HepG2 (cell line): Measurements from ENCODE around the gene ZNFX1. TPM values are rescaled to one million over a fixed set of nuclear protein-coding genes. Genes with fewer than 3 reads are reported as not detected.

Experiments
- ARHGAP35 ChIP-seq: sonication (generic); formaldehyde crosslinking; IDR thresholded peaks from 2 replicates; pipeline ENCODE4 v1.9.0; 2022; ENCODE audit warnings: mild to moderate bottlenecking, inconsistent platforms, moderate library complexity, missing genetic modification reagents, borderline replicate concordance
- ATRX ChIP-seq: sonication (generic); formaldehyde crosslinking; IDR thresholded peaks from 2 replicates; pipeline ENCODE4 v1.4.0; 2020; ENCODE audit warnings: missing genetic modification reagents, borderline replicate concordance
- BRCA1 ChIP-seq: sonication (generic); formaldehyde crosslinking; IDR thresholded peaks from 2 replicates; pipeline ENCODE4 v1.4.0; 2020; ENCODE audit warnings: missing genetic modification reagents
- CC2D1A ChIP-seq: sonication (generic); formaldehyde crosslinking; IDR thresholded peaks from 2 replicates; pipeline ENCODE4 v1.8.1; 2023; ENCODE audit warnings: mild to moderate bottlenecking, missing genetic modification reagents
- CHCHD3 ChIP-seq: sonication (generic); formaldehyde crosslinking; IDR thresholded peaks from 2 replicates; pipeline ENCODE4 v1.8.0; 2022; ENCODE audit warnings: mild to moderate bottlenecking, missing genetic modification reagents, moderate library complexity
- CHD2 ChIP-seq: IDR thresholded peaks from 2 replicates; pipeline ENCODE4 v1.6.1; 2011; ENCODE audit warnings: low read depth, low read length, improper control_type of control experiment
- DZIP1 ChIP-seq: sonication (generic); formaldehyde crosslinking; IDR thresholded peaks from 2 replicates; pipeline ENCODE4 v1.5.0; 2020; ENCODE audit warnings: mild to moderate bottlenecking, missing genetic modification reagents
- GATAD1 ChIP-seq: IDR thresholded peaks from 2 replicates; pipeline ENCODE4 v1.6.1; 2016; ENCODE audit warnings: missing genetic modification reagents, missing compliant biosample characterization
- HOXA3 ChIP-seq: sonication (generic); formaldehyde crosslinking; IDR thresholded peaks from 2 replicates; pipeline ENCODE4 v1.5.0; 2020; ENCODE audit warnings: missing genetic modification reagents
- MEF2D ChIP-seq: sonication (generic); formaldehyde crosslinking; IDR thresholded peaks from 2 replicates; pipeline ENCODE4 v1.5.1; 2020; ENCODE audit warnings: mild to moderate bottlenecking, missing genetic modification reagents
- MYPOP ChIP-seq: sonication (generic); formaldehyde crosslinking; IDR thresholded peaks from 2 replicates; pipeline ENCODE4 v1.8.1; 2023; ENCODE audit warnings: mild to moderate bottlenecking, moderate library complexity, missing genetic modification reagents
- NONO ChIP-seq, 2 experiments: fragments of 450-650 bp in 1 of 2; sonication (generic) in 1 of 2; formaldehyde crosslinking in 1 of 2; IDR thresholded peaks in 1 of 2; conservative IDR thresholded peaks in 1 of 2; 2 replicates each; pipeline versions ENCODE4 v1.6.1 to v1.8.0; 2017 to 2022; ENCODE audit warnings: mild to moderate bottlenecking in 1 of 2, missing genetic modification reagents in 1 of 2, moderate library complexity in 1 of 2
- NR2F1 ChIP-seq, 2 experiments: fragments of 450-650 bp in 1 of 2; formaldehyde crosslinking in 1 of 2; IDR thresholded peaks; 2 replicates each; pipeline versions ENCODE4 v1.5.0 to v1.6.1; 2016 to 2020; ENCODE audit warnings: mild to moderate bottlenecking in 1 of 2, missing compliant biosample characterization in 1 of 2, missing genetic modification reagents in 1 of 2, moderate library complexity in 1 of 2
- POGZ ChIP-seq: sonication (generic); formaldehyde crosslinking; IDR thresholded peaks from 2 replicates; pipeline ENCODE4 v1.4.0; 2020; ENCODE audit warnings: mild to moderate bottlenecking, missing genetic modification reagents
- RELA ChIP-seq: sonication (generic); formaldehyde crosslinking; IDR thresholded peaks from 2 replicates; pipeline ENCODE4 v1.4.0; 2020; ENCODE audit warnings: missing genetic modification reagents
- TARDBP ChIP-seq: sonication (generic); formaldehyde crosslinking; IDR thresholded peaks from 2 replicates; pipeline ENCODE4 v1.8.0; 2022; ENCODE audit warnings: mild to moderate bottlenecking, missing genetic modification reagents
- ZBTB7B ChIP-seq: sonication (generic); formaldehyde crosslinking; IDR thresholded peaks from 2 replicates; pipeline ENCODE4 v1.4.0; 2020; ENCODE audit warnings: missing genetic modification reagents
- polyA plus RNA-seq, 8 experiments: library from polyadenylated mRNA; depleted of rRNA in 3 of 8; stranded (reverse) in 7 of 8; unstranded in 1 of 8; fragments of >200 nt; fragmentation: Illumina TruSeq in 4 of 8; extraction: Trizol in 4 of 8; gene quantifications; 2 replicates each; pipeline versions ENCODE4 v1.2.1 to v1.2.3, GENCODE V29; 2011 to 2016; ENCODE audit warnings: low read depth in 4 of 8, missing spikeins in 1 of 8, mixed read lengths in 1 of 8; ENCODE audit not compliant: insufficient read depth in 1 of 8
- total RNA-seq, 5 experiments: library from RNA; depleted of rRNA; stranded (reverse); fragments of >200 nt; fragmentation: Illumina TruSeq; extraction: Trizol; gene quantifications; 2 replicates each; pipeline ENCODE4 v1.2.3, GENCODE V29; 2016; ENCODE audit warnings: low read depth in 1 of 5
- TF ChIP-seq, protein P1 (sequence below): sonication (generic); formaldehyde crosslinking; IDR thresholded peaks from 2 replicates; pipeline ENCODE4 v1.8.0; 2022; ENCODE audit warnings: missing genetic modification reagents, mild to moderate bottlenecking, moderate library complexity, borderline replicate concordance
- TF ChIP-seq, protein P2 (sequence below): conservative IDR thresholded peaks from 2 replicates; pipeline ENCODE4 v1.6.1; 2018; ENCODE audit warnings: missing genetic modification reagents

The ZNFX1 gene
- total and polyA plus RNA-seq, 2 of the 13 experiments (the other 11 are each of a cell fraction or from before 2014, with no cell fraction given) = 2.9 to 11.1 TPM

- TF ChIP-seq ARHGAP35 = no peak
- no peak for TF ChIP-seq NONO (IDR thresholded peaks at IDR 0.05)
- peak; percentile 36; the same call in 1 of the 2 replicates for TF ChIP-seq NONO (CRISPR knock-in tag; conservative IDR thresholded peaks at IDR 0.05)
- TF ChIP-seq, protein P1, sequence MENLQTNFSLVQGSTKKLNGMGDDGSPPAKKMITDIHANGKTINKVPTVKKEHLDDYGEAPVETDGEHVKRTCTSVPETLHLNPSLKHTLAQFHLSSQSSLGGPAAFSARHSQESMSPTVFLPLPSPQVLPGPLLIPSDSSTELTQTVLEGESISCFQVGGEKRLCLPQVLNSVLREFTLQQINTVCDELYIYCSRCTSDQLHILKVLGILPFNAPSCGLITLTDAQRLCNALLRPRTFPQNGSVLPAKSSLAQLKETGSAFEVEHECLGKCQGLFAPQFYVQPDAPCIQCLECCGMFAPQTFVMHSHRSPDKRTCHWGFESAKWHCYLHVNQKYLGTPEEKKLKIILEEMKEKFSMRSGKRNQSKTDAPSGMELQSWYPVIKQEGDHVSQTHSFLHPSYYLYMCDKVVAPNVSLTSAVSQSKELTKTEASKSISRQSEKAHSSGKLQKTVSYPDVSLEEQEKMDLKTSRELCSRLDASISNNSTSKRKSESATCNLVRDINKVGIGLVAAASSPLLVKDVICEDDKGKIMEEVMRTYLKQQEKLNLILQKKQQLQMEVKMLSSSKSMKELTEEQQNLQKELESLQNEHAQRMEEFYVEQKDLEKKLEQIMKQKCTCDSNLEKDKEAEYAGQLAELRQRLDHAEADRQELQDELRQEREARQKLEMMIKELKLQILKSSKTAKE = no peak
- no peak for TF ChIP-seq DZIP1 (CRISPR knock-in tag)
- no peak for TF ChIP-seq NR2F1 (CRISPR knock-in tag; IDR thresholded peaks at IDR 0.05)
- no peak for TF ChIP-seq MYPOP (CRISPR knock-in tag)
- no peak for TF ChIP-seq CC2D1A (CRISPR knock-in tag)
- TF ChIP-seq ATRX (CRISPR knock-in tag) = no peak
- no peak for TF ChIP-seq CHCHD3 (CRISPR knock-in tag)
- TF ChIP-seq, protein P2, sequence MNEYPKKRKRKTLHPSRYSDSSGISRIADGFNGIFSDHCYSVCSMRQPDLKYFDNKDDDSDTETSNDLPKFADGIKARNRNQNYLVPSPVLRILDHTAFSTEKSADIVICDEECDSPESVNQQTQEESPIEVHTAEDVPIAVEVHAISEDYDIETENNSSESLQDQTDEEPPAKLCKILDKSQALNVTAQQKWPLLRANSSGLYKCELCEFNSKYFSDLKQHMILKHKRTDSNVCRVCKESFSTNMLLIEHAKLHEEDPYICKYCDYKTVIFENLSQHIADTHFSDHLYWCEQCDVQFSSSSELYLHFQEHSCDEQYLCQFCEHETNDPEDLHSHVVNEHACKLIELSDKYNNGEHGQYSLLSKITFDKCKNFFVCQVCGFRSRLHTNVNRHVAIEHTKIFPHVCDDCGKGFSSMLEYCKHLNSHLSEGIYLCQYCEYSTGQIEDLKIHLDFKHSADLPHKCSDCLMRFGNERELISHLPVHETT (CRISPR knock-in tag) = no peak
- peak; percentile 64 for TF ChIP-seq HOXA3 (CRISPR knock-in tag)
- TF ChIP-seq BRCA1 = 0 out of 2 replicates have a peak, but pooled peaks have one; percentile 45
- peak; percentile 62; the same call in 1 of the 2 replicates for TF ChIP-seq RELA (CRISPR knock-in tag)
- peak; percentile 65; the same call in 1 of the 2 replicates for TF ChIP-seq GATAD1 (CRISPR knock-in tag)
- TF ChIP-seq MEF2D = no peak
- TF ChIP-seq TARDBP (CRISPR knock-in tag) = peak; percentile 63; the same call in 1 of the 2 replicates
- TF ChIP-seq POGZ (CRISPR knock-in tag) = peak; percentile 52; the same call in 1 of the 2 replicates
- TF ChIP-seq CHD2 = no peak
- TF ChIP-seq ZBTB7B (CRISPR knock-in tag) = no peak
Observed at GRCh38 chr20:49216991-49217578, 60.8 kb downstream of the ZNFX1 start (continued).
